Activated CD8-positive, alpha-beta memory T cell treated with anti-CD3 and anti-CD28 coated beads for 36 hours (primary cell): ENCODE measurements around the gene RCOR1. TPM values are rescaled to one million over a fixed set of nuclear protein-coding genes. Genes with fewer than 3 reads are reported as not detected.
"Not testable (repeated sequence)": the region's sequence is repeated elsewhere in the genome, so short reads cannot be mapped to it uniquely, and the experiment has no call there.

ENCODE experiments used
- CTCF ChIA-PET: fragments of 350-600 bp; sonication (Branson Sonifier 250); formaldehyde crosslinking; loops from one replicate; lab custom pipeline; 2021; ENCODE audit warnings: antibody characterized with exemption; lab: Charles Lee
- POLR2A ChIA-PET: fragments of 350-600 bp; sonication (Branson Sonifier 250); formaldehyde crosslinking; loops from one replicate; lab custom pipeline; 2021; ENCODE audit warnings: antibody characterized with exemption; lab: Charles Lee
- total RNA-seq, 2 experiments: library from RNA; stranded (reverse); gene quantifications; one replicate each; pipeline ENCODE4 v1.2.3, GENCODE V29; 2021

Gene RCOR1
- 10 to 100 TPM; 15.3 to 15.8 TPM for total RNA-seq

DNA sequence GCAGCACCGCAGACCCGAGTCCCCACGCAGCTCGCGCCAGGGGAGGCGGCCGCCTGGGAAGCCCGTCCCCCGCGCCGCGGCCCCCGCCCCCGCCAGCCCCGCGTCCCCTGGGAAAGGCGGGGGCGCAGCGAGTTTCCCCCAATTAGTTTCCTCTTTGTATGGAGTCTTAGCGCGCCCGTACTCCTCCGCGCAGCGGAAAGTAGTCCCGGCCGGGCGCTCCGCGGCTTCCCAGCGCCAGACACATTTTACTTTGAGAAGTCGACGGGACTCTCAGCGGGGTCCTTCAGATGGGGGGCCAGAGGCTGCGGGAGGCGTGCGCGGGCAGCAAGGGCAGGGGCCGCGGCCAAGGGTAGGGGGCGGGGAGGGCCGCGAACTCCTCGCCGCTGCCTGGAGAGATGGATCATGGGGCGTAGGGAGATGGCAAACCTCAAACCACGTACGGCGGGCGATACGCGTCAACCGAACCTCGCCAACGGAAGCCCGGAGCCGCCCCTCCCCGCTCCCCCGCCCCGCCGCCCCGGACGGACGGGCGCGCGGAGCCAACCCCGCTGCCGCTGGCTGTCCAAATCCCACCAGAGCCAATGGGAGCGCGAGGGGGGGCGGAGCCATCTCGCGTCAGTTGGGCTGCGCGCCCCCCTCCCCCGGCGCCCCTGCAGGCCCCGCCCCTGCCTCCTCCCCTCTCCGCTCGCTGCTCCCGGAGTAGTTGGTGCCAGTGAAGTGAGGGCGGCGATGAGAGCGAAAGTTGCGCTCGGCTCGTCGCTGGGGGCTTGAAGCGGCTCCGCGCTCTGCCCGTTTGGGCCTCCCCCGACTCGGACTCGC is at the start of gene RCOR1:
RCOR1 (plus strand) TSS at position 706 of the 819 bp plus-strand sequence. CDS start 238 bp downstream, outside the sequence.
- ChIA-PET POLR2A (interaction anchor here (0.5 to 1.0 kb wide), 2 partner anchors 16 to 483 kb away, joined by 3 read pairs; no protein-coding TSS in a partner anchor), CTCF (no interaction called here)

DNA sequence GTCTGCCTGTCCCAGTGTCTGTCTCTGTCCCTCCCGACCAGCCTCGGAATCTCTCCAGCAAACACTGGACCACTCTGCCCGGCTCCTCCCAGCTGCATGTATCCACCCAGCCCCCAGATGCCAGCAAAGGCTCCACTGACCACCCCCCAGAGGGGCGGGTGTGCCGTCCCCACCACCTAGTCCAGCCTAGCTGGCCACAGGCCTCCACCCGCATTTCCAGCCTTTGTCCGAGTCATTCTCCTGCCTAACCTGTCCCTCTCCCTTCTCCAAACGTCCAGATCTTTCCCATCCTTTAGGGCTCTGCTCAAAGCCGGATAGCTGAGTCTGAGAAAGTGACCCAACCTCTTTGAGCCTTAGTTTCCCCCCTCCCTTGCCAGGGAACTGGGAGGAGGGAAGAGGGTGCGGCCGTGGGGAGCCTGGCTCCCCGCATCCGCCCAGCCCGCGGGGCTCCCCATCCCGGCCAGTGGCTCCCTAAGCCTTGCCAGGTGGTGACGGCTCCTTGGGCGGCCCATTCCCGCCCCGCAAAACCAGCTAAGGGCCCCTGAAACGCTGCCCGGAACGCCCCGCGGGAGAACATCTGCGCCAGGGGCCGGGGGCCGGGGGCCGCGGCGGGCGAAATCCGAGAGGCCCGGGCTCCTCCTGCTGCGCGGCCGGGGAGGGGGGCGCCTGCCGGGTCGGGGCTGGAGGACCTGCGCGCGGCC is 48.3 kb upstream of the RCOR1 start:
- CTCF ChIA-PET: interaction anchor here (0.8 kb wide), 1 partner anchor 19 kb away, joined by 3 read pairs; no protein-coding TSS in a partner anchor
- POLR2A ChIA-PET: no interaction called here

GRCh38 chr14:102544747-102545460 is 47.5 kb upstream of the RCOR1 start:
- ChIA-PET CTCF (interaction anchor here (0.8 kb wide), 1 partner anchor 20 kb away, joined by 3 read pairs; no protein-coding TSS in a partner anchor), POLR2A (no interaction called here)

- ChIA-PET CTCF (no interaction called here), POLR2A (no interaction called here)
These were observed 46.8 kb upstream of the RCOR1 start for GRCh38 chr14:102545461-102546265.

- POLR2A ChIA-PET: no interaction called here
- CTCF ChIA-PET: interaction anchor here (0.7 kb wide), 1 partner anchor 157 kb away, joined by 6 read pairs; no protein-coding TSS in a partner anchor
These were observed 43.7 kb upstream of the RCOR1 start for GRCh38 chr14:102548616-102549240.

- POLR2A ChIA-PET, CTCF ChIA-PET: not testable (repeated sequence)
These were observed 41.5 kb upstream of the RCOR1 start for GRCh38 chr14:102550927-102551401.

GRCh38 chr14:102551995-102552705 is 40.3 kb upstream of the RCOR1 start:
- ChIA-PET CTCF (interaction anchor here (0.6 kb wide), 1 partner anchor 174 kb away, joined by 3 read pairs; no protein-coding TSS in a partner anchor), POLR2A (no interaction called here)

- CTCF ChIA-PET: no interaction called here
- POLR2A ChIA-PET: interaction anchor here (0.6 to 0.7 kb wide), 2 partner anchors 256 to 467 kb away, joined by 3 to 4 read pairs; no protein-coding TSS in a partner anchor
These were observed 37.3 kb upstream of the RCOR1 start for GRCh38 chr14:102554821-102555819.

DNA sequence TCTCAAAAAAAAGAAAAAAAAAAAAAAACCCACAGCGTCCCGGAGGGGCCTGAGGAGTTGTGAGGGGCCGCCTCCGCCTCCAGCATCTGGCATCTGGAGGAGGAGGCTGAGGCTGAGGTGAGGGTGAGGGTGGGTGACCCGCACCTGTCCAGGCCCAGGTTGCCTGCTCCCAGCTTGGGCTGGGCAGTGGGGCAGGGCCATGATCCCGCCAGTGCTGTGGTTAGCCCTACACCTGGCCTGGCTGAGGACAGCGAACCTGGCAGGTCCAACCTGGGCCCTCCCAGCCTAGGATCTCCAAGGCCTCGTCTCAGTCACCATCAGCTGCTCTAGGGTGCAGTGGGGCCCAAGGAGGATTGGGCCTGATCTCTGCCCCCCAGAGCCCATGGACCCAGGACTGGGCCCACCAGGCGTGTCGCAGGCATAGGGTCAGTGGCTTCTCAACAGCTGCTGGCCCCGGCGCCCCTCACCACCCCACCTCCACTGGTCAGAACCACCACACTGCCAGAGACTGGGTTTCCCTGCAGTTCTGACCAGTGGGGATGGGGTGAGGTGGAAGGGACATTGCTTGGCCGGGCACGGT is 36.3 kb upstream of the RCOR1 start:
- CTCF ChIA-PET: no interaction called here
- POLR2A ChIA-PET: interaction anchor here (0.7 kb wide), 1 partner anchor 468 kb away, joined by 3 read pairs; no protein-coding TSS in a partner anchor

GRCh38 chr14:102557434-102558226 is 34.8 kb upstream of the RCOR1 start:
- ChIA-PET POLR2A (no interaction called here), CTCF (no interaction called here)

GRCh38 chr14:102558556-102558955 is 33.9 kb upstream of the RCOR1 start:
- POLR2A ChIA-PET: no interaction called here

GRCh38 chr14:102560458-102561261 is 31.8 kb upstream of the RCOR1 start:
- CTCF ChIA-PET: interaction anchor here (1.2 kb wide), 1 partner anchor 45 kb away, joined by 6 read pairs; no protein-coding TSS in a partner anchor
- POLR2A ChIA-PET: no interaction called here

More at GRCh38 chr14:102558556-102558955, 33.9 kb upstream of the RCOR1 start:
- CTCF ChIA-PET: interaction anchor here (1.5 kb wide), 1 partner anchor 323 kb away, joined by 3 read pairs; no protein-coding TSS in a partner anchor

DNA sequence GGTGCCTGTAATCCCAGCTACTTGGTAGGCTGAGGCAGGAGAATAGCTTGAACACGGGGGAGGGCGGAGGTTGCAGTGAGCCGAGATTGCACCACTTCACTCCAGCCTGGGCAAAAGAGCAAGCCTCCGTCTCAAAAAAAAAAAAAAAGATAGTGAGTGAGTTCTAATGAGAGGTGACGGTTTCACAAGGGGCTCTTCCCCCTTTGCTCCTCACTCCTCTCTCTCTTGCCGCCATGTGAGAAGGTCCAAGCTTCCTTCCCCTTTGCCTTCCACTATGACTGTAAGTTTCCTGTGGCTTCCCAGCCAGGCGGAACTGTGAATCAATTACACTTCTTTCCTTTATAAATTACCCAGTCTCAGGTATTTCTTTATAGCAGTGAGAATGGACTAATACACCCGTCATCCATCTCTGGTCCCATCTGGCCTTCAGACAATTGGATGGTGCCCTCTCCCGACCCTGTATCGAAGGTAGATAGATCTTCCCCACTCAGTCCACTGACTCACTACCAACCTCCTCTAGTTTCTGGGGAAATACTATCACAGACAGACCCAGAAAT is 27.0 kb upstream of the RCOR1 start:
- ChIA-PET POLR2A (interaction anchor here (0.7 kb wide), 1 partner anchor 42 kb away, joined by 4 read pairs; no protein-coding TSS in a partner anchor), CTCF (interaction anchor here (0.6 to 1.8 kb wide), 3 partner anchors 37 to 312 kb away, joined by 3 to 4 read pairs (median 3); no protein-coding TSS in a partner anchor)

- CTCF ChIA-PET: interaction anchor here (0.6 to 1.8 kb wide), 2 partner anchors 38 to 41 kb away, joined by 3 to 4 read pairs; no protein-coding TSS in a partner anchor
- POLR2A ChIA-PET: no interaction called here
These were observed 26.5 kb upstream of the RCOR1 start for GRCh38 chr14:102565959-102566358.
